NK-92 (cell line): ENCODE data around the gene LMF1.

ENCODE experiments used
- DNase-seq: peaks from one replicate; lab custom pipeline; 2025; ENCODE audit not compliant: unreplicated experiment; lab: John Stamatoyannopoulos, UW

LMF1 gene

DNA sequence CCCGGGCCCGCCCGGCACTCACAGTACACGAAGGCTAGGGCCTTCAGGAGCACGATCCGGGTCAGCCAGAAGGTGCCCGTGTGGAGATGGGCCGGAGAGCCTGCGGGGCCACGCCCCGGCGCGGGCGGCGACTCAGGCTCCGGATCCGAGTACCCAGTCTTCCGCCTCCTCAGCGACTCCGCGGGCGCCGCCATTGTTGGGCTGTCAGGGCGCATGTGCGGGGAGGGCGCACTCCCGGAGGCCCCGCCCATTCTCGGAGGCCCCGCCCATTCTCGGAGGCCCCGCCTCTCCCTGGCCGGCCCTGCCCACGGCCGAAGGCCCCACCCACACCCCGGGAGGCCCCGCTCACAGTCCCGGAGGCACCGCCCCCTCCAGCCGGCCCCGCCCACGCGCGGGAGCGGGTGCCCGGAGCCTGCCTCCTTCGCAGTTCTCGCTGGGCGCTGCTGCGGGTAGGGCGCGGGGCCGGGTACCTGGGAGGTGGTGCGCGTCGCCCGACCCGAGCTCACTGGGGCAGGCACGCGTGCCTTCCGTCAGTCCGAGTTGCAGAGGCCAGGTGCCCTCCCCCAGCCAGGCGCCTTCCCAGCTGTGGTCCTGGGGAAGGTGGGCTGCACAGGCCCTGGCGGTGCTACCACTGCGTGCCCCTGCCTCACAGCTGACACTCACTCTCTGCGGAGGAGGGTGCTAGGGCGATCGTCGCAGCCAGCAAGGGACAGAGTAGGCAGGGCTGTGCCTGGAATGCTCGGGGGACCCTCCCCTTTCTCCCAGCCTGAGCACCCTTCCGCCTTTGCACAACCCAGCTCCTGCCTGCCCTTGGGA is at the start of gene LMF1:
TSS of gene LMF1 (minus strand) at position 219 of the 816 bp plus-strand sequence. CDS start at position 215, 4 bp downstream.
- peak; percentile 56 for DNase-seq

DNA sequence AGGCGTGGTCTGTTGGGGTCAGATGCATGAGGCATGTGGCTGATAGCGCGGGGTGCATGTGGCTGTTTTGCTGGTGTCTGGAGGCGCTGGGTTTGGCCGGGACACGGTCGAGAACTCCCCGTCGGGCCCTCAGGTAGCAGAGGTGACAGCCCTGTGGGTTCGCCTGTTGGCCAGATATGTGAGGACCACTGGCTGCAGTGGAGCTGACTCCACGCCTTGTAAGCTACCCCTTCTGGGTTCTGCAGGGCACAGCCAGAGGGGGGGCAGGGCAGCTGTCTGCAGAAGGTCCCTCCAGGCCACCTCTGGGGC is 49.3 kb upstream of the LMF1 start:
- DNase-seq, result no peak

GRCh38 chr16:1019231-1020090 is 48.7 kb upstream of the LMF1 start:
- no peak for DNase-seq

GRCh38 chr16:1018447-1019198 is 47.8 kb upstream of the LMF1 start:
- DNase-seq, result no peak

- DNase-seq, result no peak
Observed at GRCh38 chr16:1014771-1015495, 44.1 kb upstream of the LMF1 start.

GRCh38 chr16:1014221-1014620 is 43.4 kb upstream of the LMF1 start:
- no peak for DNase-seq

GRCh38 chr16:1013593-1013900 is 42.8 kb upstream of the LMF1 start:
- DNase-seq, result no peak

- no peak for DNase-seq
Observed at GRCh38 chr16:1012722-1013592, 42.2 kb upstream of the LMF1 start.

DNA sequence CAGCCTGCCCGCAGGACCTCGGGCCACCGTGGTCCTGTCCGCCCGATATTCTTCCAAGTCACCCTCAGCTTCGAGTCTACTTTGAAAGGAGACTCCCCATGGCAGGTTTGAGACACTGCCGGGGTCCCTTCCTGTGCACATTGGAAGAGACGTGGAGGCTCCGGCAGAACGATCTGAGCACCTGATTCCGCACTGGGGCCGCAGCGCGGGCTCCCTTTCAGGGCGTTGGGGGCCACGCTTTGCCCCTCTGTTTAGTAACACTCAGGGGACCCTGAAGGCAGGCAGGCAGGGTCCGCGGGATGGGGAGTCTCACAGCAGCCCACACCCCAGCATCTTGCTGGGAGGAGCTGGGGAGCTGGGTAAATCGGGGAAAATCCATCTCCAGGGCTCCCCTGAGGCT is 41.4 kb upstream of the LMF1 start:
- DNase-seq, result no peak

DNA sequence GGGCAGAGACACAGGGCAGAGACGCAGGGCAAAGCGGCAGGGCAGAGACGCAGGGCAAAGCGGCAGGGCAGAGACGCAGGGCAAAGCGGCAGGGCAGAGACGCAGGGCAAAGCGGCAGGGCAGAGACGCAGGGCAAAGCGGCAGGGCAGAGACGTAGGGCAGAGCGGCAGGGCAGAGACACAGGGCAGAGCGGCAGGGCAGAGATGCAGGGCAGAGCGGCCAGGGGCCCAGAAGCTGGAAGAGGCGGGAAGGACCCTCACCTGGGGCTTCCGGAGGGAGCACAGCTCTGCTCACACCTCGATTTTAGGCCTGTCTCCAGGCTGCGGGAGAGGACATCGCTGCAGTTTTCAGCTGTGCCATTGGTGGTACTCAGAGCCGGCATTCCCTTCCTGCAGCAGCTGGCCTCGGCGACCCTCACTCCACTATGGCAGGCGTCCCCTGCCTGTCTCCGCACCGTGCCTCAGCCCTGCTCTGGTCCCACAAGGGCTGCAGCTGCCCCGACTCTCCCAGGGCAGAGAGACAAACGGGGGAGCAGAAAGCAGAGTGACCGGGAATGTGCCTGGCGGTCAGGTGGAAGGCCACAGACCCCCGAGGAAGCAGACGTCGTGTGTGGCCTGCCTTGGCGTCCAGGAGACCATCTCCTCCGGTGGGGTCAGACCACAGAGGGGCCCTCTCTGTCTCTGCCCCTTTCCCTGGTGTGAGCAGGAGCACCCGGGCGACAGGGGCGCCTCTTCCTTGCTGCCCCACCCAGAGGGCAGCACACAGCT is 40.7 kb upstream of the LMF1 start:
- DNase-seq, result no peak

- no peak for DNase-seq
Observed at GRCh38 chr16:1010815-1011214, 40.0 kb upstream of the LMF1 start.

DNA sequence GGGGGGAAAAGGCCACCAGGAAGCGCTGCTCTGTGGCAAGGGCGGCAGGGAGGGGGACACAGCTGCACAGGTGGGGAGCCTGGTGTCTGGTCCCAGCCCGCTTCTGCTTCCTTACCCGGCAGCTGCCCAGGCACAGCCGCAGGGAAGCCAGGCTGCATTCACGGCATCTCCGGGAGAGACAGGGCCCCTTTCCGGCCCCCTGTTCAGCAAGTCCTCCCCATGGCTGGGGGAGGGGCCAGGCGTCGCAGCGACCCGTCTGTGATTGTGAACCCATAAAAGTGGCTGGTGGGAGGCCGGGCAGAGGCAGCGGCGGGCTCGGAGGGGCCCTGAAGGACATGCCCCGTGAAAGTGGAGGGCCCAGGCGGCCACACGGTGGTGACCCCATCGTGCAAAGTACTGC is 39.5 kb upstream of the LMF1 start:
- DNase-seq, result no peak

GRCh38 chr16:1009358-1010150 is 38.8 kb upstream of the LMF1 start:
- DNase-seq, result no peak

- no peak for DNase-seq
Observed at GRCh38 chr16:1008085-1008484, 37.3 kb upstream of the LMF1 start.

- no peak for DNase-seq
Observed at GRCh38 chr16:1007284-1007850, 36.6 kb upstream of the LMF1 start.

- DNase-seq, result no peak
Observed at GRCh38 chr16:1006781-1007180, 36.0 kb upstream of the LMF1 start.

GRCh38 chr16:1005286-1005685 is 34.5 kb upstream of the LMF1 start:
- no peak for DNase-seq
